ENCODE measurements around the gene VDR.

The VDR gene

GRCh38 chr12:47875746-47876439, 28.9 kb downstream of the VDR start:
- no peak for TF ChIP-seq TCF4 (CRISPR knock-in tag; IDR thresholded peaks at IDR 0.05; ENCODE audit: borderline replicate concordance)
- TF ChIP-seq ZNF8 (CRISPR knock-in tag; IDR thresholded peaks at IDR 0.05): no peak
- no peak for TF ChIP-seq ZFP30 (CRISPR knock-in tag; IDR thresholded peaks at IDR 0.05)
- TF ChIP-seq RARB (CRISPR knock-in tag; IDR thresholded peaks at IDR 0.05): no peak
- TF ChIP-seq TOX (CRISPR knock-in tag; IDR thresholded peaks at IDR 0.05; ENCODE audit: borderline replicate concordance): no peak
- no peak for TF ChIP-seq ZNF565 (CRISPR knock-in tag; conservative IDR thresholded peaks at IDR 0.05; ENCODE audit: low read depth)
- TF ChIP-seq PPARA (CRISPR knock-in tag; IDR thresholded peaks at IDR 0.05; ENCODE audit: borderline replicate concordance): no peak
- no peak for TF ChIP-seq CSRNP3 (CRISPR knock-in tag; IDR thresholded peaks at IDR 0.05)
- TF ChIP-seq POU6F1 (CRISPR knock-in tag; IDR thresholded peaks at IDR 0.05; ENCODE audit: borderline replicate concordance, low read depth): no peak
- TF ChIP-seq ISL1 (CRISPR knock-in tag; IDR thresholded peaks at IDR 0.05): no peak
- TF ChIP-seq ZFP3 (CRISPR knock-in tag; IDR thresholded peaks at IDR 0.05): no peak
- TF ChIP-seq BACH2 (CRISPR knock-in tag; IDR thresholded peaks at IDR 0.05; ENCODE audit: borderline replicate concordance): no peak
- no peak for TF ChIP-seq ESRRG (CRISPR knock-in tag; IDR thresholded peaks at IDR 0.05)
- TF ChIP-seq ZNF70 (CRISPR knock-in tag; IDR thresholded peaks at IDR 0.05): no peak
- no peak for TF ChIP-seq CREB5 (CRISPR knock-in tag; IDR thresholded peaks at IDR 0.05; ENCODE audit: low read depth)
- TF ChIP-seq ZC3H10 (CRISPR knock-in tag; IDR thresholded peaks at IDR 0.05): no peak
- TF ChIP-seq CSDC2 (CRISPR knock-in tag; IDR thresholded peaks at IDR 0.05): no peak
- ATAC-seq: no peak

- TF ChIP-seq TSHZ2 (CRISPR knock-in tag; IDR thresholded peaks at IDR 0.05) (no peak), SNAI2 (CRISPR knock-in tag; IDR thresholded peaks at IDR 0.05) (no peak), TOX (CRISPR knock-in tag; IDR thresholded peaks at IDR 0.05; ENCODE audit: borderline replicate concordance) (no peak), CSRNP3 (CRISPR knock-in tag; IDR thresholded peaks at IDR 0.05) (no peak), PATZ1 (CRISPR knock-in tag; IDR thresholded peaks at IDR 0.05; ENCODE audit: borderline replicate concordance) (no peak), ZFP30 (CRISPR knock-in tag; IDR thresholded peaks at IDR 0.05) (no peak), OSR1 (CRISPR knock-in tag; IDR thresholded peaks at IDR 0.05) (no peak), BACH2 (CRISPR knock-in tag; IDR thresholded peaks at IDR 0.05; ENCODE audit: borderline replicate concordance) (no peak), ZFP3 (CRISPR knock-in tag; IDR thresholded peaks at IDR 0.05) (no peak), RARB (CRISPR knock-in tag; IDR thresholded peaks at IDR 0.05) (no peak), GLIS3 (CRISPR knock-in tag; IDR thresholded peaks at IDR 0.05) (no peak)
- ATAC-seq: no peak
Observed at GRCh38 chr12:47874316-47874715, 30.5 kb downstream of the VDR start.
